ENCODE data around the gene NDUFS7.
A peak's percentile ranks its signal among the peaks of the same experiment; 100 is the strongest.

Gene NDUFS7

DNA sequence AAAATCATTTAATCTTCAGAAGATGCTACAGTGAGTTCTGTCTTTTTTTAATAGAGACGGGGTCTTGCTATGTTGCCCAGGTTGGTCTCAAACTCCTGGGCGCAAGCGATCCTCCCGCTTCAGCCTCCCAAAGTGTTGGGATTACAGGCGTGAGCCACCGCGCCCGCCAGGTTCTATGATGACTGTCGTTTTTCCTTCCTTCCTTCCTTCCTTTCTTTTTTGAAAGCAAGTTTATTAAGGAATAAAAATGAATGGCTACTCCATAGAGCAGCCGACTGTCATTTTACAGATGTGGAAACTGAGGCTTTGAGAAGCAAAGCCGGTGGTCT lies 18.1 kb downstream of the NDUFS7 start:
- DNase-seq, result no peak

DNA sequence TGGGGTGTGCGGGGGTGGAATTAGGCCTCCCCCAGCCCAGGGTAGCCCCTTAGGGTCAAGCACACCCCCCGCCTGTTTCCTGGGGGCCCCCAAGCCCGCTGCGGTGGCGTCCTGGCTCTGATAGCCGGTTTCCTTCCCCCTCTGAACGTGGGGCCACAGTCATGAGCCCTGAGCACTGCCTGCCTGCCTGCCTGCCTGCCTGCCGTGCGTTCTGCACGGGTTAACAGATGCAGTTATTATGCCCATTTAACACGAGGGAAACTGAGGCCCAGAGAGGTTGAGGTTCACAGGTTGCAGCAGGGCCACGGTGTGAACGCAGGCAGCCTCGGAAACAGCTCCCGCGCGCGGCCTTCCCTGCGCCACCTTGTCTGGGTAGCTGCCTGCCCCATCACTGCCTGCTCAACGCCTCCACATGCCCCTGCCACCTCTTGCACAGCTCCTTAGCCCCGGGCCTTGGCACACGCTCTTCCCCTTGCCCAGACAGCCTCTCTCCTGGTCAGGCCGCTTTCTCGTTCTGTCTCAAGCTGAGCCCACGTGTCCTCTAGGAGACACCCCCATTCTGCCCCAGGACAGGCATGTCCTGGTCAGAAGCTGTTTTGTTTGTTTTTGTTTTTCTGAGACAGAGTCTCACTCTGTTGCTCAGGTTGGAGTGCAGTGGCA lies 18.8 kb downstream of the NDUFS7 start:
- DNase-seq, result no peak

- peak; percentile 99 to 100 for DNase-seq
Observed at GRCh38 chr19:1406774-1407527, 23.2 kb downstream of the NDUFS7 start.

DNA sequence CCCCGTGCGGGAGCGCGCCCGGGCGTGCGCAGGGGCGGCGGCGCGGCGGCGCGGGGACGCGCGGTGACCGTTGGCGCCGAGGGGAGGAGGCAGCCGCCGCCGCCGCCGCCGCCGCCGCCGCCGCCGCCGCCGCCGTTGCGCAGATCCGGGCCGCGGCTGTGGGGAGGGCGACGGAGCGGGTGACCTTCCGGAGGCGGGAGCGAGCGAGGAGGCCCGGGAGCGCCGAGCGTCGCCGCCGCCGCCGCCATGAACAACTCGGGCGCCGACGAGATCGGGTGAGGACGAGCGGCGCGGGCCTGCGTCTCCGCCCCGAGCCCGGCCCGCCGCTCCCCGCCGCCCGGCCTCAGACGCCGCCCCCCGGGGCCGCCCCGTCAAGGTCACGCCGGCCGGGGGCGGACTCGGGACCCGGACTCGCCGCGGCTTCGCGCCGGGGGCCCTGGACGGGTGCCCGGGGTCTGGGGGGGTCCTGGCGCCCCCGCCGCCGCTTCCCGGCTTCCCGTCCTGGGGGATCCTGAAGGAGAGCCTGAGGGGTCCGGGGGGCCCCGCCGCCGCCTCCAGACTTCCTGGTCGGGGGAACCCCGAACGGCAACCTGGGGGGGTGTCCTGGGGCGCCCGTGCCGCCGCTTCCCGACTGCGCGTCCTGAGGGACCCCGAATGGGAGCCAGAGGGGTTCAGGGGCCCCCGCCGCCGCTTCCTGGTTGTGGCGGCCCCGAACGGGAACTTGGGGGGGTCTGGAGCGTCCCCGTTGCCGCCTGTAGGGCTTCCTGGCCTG lies 24.0 kb downstream of the NDUFS7 start, which contains the start of gene DAZAP1:
TSS of gene DAZAP1 (plus strand) at position 59 of the 772 bp plus-strand sequence. CDS start at position 247, 188 bp downstream.
- DNase-seq, result peak; percentile 26 to 34

- DNase-seq, result peak; percentile 60 to 67
Observed at GRCh38 chr19:1408300-1409203, 24.8 kb downstream of the NDUFS7 start.

GRCh38 chr19:1409204-1410005 lies 25.7 kb downstream of the NDUFS7 start:
- DNase-seq, result no peak

- DNase-seq, result no peak
Observed at GRCh38 chr19:1410136-1410786, 26.6 kb downstream of the NDUFS7 start.

DNA sequence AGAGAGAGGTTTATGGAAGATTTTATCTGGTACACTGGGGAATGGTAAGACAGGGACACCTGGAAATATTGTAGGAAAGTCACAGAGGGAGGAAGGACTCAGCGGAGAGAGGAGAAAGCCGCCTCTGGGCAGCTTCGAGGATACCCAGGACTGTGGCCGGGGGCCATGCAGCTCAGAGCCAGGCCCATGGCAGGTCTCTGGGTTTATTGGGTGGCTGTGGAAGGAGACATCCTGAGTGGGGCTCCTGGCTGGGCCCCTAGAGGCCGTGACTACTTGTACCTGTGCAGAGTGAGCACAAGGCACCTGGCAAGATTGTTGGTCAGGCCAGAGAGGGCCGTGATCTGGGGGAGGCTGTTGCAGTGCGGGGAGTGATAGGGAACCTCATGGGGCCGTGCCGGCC lies 27.1 kb downstream of the NDUFS7 start:
- no peak for DNase-seq

GRCh38 chr19:1411255-1412191 lies 27.8 kb downstream of the NDUFS7 start:
- DNase-seq, result peak; percentile 32 to 52

DNA sequence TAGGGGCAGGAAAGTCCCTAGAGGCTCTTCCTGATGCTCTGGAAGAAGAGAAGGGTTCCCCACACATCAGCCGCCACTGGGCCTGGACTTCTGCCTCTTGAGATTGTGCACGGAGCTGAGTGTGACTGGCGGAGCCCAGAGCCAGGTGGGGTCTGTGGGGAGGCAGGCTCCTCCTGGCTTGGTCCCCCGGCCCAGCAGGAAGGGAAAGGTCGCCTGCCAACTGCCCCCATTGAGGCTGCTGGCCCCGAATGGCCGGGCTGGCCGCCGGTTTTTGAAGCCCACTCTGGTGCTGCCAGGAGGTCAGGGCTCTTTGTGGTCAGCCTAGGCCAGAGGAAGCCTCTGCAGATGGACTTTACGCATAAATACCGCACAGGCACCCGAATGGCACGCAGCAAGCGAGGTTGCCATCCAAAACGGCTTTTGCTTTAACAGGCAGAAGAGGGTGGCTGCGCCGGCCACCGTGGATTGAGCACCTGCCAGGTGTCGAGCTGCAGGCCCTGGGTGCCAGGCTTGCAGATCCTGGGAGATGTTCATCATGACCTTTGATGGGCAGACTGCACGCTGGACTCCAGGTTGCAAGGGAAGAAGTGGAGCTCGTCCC lies 28.7 kb downstream of the NDUFS7 start:
- no peak for DNase-seq

DNA sequence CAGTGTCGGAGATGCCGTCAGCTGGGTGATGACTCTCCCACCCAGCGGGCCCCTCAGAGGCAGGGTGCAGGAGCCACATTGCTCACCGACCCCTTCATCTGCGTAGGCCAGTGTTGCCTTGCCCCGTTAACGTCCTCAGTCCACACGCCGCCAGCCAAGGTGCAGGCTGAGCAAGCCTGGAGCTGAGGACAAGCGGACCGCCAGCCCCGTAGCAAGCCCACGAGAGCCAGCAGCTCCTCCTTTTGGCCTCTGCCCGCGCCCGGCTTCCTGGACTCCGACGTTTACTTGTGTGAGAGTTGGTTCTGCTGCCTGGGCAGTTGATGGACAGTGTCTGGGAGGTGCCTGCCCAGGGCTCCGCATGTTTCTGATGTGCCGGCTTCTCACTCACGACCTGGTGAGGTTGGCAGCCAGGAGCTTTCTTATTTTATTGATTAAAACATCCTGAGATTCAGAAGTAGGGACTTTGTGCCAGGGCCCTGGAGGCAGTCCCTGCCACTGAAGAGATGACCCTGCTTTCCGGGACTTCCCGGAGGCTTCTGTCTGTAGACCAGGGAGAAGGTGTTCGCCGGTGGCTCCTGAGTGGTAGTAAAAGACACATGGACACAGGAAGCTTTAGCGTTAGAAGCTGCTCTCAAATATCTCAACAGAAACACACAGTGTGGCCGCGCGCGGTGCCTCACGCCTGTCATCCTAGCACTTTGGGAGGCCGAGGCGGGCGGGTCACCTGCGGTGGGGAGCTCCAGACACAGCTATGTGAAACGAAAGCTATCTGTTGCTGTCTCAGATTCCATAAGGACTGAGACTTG lies 29.5 kb downstream of the NDUFS7 start:
- no peak for DNase-seq

- DNase-seq, result no peak
Observed at GRCh38 chr19:1416014-1416841, 32.5 kb downstream of the NDUFS7 start.

DNA sequence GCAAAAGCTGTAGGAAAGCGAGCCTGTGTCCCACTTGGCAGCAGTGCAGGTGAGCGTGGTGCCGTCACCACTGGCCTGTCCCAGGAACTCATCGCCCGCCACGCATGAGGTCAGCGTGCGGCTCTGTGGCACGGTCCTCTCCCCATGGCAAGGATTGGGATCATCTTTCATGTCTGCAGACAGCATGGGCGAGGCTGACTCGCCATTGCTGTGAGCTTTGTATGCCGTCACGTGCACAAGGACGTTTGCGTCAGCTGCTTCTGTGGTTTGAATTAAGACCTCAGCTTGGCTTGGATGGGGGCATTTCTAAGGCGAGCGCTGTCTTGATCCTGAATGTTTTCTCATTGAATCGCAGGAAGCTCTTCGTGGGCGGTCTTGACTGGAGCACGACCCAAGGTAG lies 33.4 kb downstream of the NDUFS7 start:
- no peak for DNase-seq

DNA sequence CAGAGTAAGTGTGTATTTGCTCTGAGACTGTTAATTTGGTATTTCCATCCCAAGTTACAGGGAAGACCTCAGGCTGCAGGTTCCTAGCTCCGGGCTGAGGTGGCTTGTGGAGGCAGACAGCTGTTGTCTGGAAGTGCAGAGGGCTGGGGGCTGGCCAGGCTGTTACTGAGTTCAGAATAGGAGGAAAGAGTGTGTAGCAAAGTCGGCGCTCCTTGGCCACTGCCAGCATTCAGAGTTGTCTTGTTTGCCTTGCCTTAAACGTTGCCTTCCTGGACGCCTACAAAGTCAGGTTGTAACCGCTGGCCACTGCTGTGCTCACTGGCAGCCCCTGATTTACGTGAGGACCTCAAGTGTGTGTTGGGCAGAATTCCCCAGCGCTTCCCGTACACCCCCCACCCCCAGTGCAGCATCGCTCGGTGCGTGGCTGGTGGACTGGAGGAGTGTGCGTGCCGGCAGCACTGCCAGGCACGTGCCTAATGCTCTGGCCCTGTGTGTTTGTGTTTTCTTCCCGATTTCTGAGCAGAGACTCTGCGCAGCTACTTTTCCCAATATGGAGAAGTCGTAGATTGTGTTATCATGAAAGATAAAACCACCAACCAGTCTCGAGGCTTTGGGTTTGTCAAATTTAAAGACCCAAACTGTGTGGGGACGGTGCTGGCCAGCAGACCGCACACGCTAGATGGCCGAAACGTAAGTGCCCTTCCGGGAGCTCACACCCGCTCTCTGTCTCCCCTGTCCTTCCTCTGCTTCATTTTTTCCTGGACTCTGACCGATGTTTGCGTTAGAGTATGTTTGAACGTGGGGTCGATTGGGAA lies 34.2 kb downstream of the NDUFS7 start:
- no peak for DNase-seq

- DNase-seq, result no peak
Observed at GRCh38 chr19:1418496-1418775, 34.7 kb downstream of the NDUFS7 start.

DNA sequence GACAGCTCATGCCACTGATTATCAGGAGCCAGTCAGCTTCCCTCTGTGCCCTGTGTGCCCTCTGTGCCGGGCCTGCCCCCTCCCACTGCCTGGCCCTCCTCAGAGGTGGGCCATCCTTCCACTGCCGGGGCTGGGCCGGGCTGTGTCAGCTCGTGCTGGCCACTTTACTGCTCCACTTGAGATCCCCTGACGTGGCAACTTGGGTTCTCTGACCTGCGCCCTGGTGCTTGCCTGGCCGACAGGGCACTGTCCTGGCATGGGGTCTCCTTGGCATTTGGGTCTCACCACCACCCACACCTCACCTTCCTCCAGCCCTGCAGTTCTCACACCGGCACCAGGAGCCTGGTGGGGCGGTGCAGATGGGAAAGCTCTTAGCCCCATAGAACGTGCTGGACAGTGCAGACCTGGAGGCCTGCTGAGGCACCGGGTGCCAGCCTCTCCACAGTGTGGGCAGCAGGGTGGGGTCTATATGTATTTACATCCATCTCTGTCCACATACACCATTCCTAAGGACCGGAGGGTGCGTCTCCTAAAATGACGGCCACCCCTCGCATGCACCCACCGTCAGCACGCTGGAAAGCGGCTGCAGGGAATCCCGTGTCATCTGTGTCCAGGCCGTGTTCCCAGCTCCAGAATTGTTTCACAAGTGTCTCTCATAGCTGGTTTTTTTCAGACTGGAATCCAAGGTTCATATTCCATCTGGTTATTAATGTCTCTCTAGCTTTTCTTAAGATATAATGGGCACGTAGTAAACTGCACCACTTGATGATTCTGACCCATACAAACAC lies 35.4 kb downstream of the NDUFS7 start:
- no peak for DNase-seq
